Chondrocyte (in vitro differentiated cells): ENCODE measurements around the gene IFI44L. TPM values are rescaled to one million over a fixed set of nuclear protein-coding genes. Genes with fewer than 3 reads are reported as not detected.
A peak's percentile ranks its signal among the peaks of the same experiment; 100 is the strongest.

Experiments used
- DNase-seq: peaks from one replicate; pipeline ENCODE4 v3.0.0; 2021; ENCODE audit warnings: mixed read lengths, low spot score
- H3K27ac Mint-ChIP-seq: one replicate; pipeline ENCODE4 v1.8.0; 2021; ENCODE audit warnings: mild to moderate bottlenecking, moderate library complexity, mixed read lengths; ENCODE audit not compliant: unreplicated experiment
- H3K27me3 Mint-ChIP-seq: 2 replicates; pipeline ENCODE4 v1.8.0; 2021; ENCODE audit warnings: low read depth, mixed read lengths
- H3K36me3 Mint-ChIP-seq: 2 replicates; pipeline ENCODE4 v1.8.0; 2021; ENCODE audit warnings: low read depth, mixed read lengths
- H3K4me1 Mint-ChIP-seq: 2 replicates; pipeline ENCODE4 v1.8.0; 2021; ENCODE audit warnings: low read depth, mild to moderate bottlenecking, mixed read lengths
- H3K4me3 Mint-ChIP-seq: one replicate; pipeline ENCODE4 v1.8.0; 2021; ENCODE audit warnings: mild to moderate bottlenecking, moderate library complexity, mixed read lengths; ENCODE audit not compliant: unreplicated experiment
- H3K9me3 Mint-ChIP-seq: 2 replicates; pipeline ENCODE4 v1.8.0; 2021; ENCODE audit warnings: low read depth, mixed read lengths
- total RNA-seq: library from RNA; stranded (reverse); gene quantifications from 3 replicates; pipeline ENCODE4 v1.2.1, GENCODE V29; 2021
- TF ChIP-seq, protein P1 (sequence below): fragments of 200-600 bp; sonication (generic); IDR thresholded peaks from 2 replicates; pipeline ENCODE4 v1.5.0; 2021; ENCODE audit warnings: antibody characterized with exemption, mild to moderate bottlenecking, moderate library complexity

IFI44L gene
- total RNA-seq, 1 donor from 2014 or later = 10.8 TPM

DNA sequence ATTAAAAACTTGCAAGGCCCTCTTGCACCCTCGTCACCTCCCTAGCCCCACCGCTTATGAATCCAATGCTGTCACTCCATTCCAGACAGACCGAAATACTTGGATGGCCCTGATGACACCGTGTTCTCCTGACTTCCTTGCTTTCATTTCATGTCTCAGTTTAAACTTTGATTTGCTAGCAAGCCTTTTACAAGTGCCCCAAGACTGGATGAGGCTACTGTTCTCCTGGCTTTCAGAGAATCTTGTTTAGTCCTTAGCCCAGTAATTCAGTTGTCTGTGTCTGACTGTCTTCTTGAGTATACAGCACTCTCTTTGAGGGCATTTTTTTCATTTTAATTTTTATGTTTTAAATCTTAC lies 824 bp upstream of the IFI44L start:
- H3K36me3 Mint-ChIP-seq = no peaks in the 10 kb centered on the region
- H3K4me1 Mint-ChIP-seq = peaks cover 39% of the 10 kb centered on the region
- TF ChIP-seq, protein P1, sequence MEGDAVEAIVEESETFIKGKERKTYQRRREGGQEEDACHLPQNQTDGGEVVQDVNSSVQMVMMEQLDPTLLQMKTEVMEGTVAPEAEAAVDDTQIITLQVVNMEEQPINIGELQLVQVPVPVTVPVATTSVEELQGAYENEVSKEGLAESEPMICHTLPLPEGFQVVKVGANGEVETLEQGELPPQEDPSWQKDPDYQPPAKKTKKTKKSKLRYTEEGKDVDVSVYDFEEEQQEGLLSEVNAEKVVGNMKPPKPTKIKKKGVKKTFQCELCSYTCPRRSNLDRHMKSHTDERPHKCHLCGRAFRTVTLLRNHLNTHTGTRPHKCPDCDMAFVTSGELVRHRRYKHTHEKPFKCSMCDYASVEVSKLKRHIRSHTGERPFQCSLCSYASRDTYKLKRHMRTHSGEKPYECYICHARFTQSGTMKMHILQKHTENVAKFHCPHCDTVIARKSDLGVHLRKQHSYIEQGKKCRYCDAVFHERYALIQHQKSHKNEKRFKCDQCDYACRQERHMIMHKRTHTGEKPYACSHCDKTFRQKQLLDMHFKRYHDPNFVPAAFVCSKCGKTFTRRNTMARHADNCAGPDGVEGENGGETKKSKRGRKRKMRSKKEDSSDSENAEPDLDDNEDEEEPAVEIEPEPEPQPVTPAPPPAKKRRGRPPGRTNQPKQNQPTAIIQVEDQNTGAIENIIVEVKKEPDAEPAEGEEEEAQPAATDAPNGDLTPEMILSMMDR = no peak
- DNase-seq = no peak
- H3K27ac Mint-ChIP-seq = peak overlapping the region; percentile 74
- H3K4me3 Mint-ChIP-seq = peak overlapping the region; percentile 62
- no peaks in the 10 kb centered on the region for H3K9me3 Mint-ChIP-seq
- H3K27me3 Mint-ChIP-seq = no peaks in the 10 kb centered on the region

DNA sequence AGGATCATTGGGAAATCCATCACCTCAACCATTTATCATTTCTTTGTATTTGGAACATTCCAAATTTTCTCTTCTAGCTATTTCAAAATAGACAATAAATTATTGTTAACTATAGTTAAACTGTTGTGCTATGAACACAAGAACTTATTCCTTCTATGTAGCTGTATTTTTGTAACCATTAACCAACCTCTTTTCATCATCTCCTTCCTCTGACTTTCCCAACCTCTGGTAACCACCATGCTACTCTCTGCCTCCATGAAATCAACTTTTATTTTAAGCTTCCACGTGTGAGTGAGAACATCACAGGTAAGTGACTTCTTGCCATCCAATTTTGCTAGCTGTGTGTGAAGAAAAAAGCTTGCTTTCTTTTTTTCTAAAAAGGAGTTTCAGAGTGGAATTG lies 418 bp downstream of the IFI44L start:
- peaks cover 41% of the 10 kb centered on the region for H3K4me1 Mint-ChIP-seq
- H3K27ac Mint-ChIP-seq = peak overlapping the region; percentile 73
- H3K27me3 Mint-ChIP-seq = no peaks in the 10 kb centered on the region
- H3K36me3 Mint-ChIP-seq = no peaks in the 10 kb centered on the region
- TF ChIP-seq, protein P1 = no peak
- no peaks in the 10 kb centered on the region for H3K9me3 Mint-ChIP-seq
- H3K4me3 Mint-ChIP-seq = peak overlapping the region; percentile 62
- DNase-seq = no peak

DNA sequence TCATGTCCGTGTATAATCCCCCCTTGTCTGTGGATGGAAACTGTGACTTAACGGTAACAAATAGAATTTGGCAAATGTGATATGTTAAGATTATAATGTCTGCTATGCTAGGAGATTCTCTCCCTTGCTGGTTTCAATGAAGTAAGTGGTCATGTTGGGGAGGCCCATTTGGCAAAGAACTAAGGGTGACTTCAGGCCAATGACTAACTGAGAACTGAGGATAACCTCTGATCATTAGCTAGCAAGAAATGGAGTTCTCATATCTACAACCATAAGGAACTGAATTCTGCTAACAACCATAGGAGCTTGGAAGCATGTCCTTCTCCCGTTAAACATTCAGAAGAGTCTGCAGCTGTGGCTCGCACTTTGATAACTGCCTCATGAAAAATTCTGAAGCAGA lies 2.3 kb downstream of the IFI44L start:
- Mint-ChIP-seq H3K9me3 (no peaks in the 10 kb centered on the region), H3K36me3 (no peaks in the 10 kb centered on the region), H3K27ac (no peak overlapping the region), H3K4me3 (peak overlapping the region; percentile 28), H3K27me3 (no peaks in the 10 kb centered on the region), H3K4me1 (peaks cover 39% of the 10 kb centered on the region)
- no peak for DNase-seq
- TF ChIP-seq, protein P1 = no peak

DNA sequence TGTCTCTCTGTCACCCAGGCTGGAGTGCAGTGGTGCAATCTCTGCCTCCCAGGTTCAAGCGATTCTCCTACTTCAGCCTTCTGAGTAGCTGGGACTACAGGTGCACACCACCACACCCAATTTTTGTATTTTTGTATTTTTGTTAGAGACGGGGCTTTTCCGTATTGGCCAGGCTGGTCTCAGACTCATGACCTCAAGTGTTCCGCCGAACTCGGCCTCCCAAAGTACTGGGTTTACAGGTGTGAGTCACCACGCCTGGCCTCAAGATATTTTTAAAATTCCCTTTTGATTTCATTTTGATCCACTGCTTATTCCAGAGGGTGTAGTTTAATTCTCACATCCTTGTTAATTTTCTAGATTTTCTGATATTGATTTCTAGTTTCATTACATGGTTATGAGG lies 3.8 kb downstream of the IFI44L start:
- peaks cover 31% of the 10 kb centered on the region for H3K4me1 Mint-ChIP-seq
- H3K36me3 Mint-ChIP-seq = peaks cover 3% of the 10 kb centered on the region
- DNase-seq = no peak
- no peak overlapping the region for H3K4me3 Mint-ChIP-seq
- no peaks in the 10 kb centered on the region for H3K9me3 Mint-ChIP-seq
- TF ChIP-seq, protein P1 = no peak
- H3K27ac Mint-ChIP-seq = no peak overlapping the region
- no peaks in the 10 kb centered on the region for H3K27me3 Mint-ChIP-seq

DNA sequence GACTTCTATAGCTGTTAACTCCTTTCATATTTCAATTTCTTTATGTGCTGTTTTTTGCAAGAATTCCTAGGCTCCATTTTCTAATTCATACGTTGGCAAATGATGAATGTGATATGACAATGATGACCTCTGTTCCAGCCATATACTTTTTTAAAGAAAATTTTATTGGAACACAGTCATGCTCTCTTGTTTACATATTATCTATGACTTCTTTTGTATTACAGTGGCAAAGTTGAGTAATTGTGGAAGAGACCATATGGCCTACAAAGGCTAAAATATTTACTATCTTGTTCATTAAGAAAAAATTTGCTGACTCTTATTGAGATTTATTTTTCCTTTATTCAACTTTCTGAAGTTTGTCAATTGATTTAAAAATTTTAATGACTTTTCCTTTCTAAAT lies 7.1 kb downstream of the IFI44L start:
- H3K27ac Mint-ChIP-seq = no peak overlapping the region
- peaks cover 3% of the 10 kb centered on the region for H3K36me3 Mint-ChIP-seq
- no peaks in the 10 kb centered on the region for H3K27me3 Mint-ChIP-seq
- peaks cover 6% of the 10 kb centered on the region for H3K4me1 Mint-ChIP-seq
- H3K4me3 Mint-ChIP-seq = no peak overlapping the region
- TF ChIP-seq, protein P1 = no peak
- DNase-seq = no peak
- no peaks in the 10 kb centered on the region for H3K9me3 Mint-ChIP-seq
